HCEC 1CT (cell line): ENCODE results near the gene SVOP.
"Not testable (repeated sequence)": the region's sequence is repeated elsewhere in the genome, so short reads cannot be mapped to it uniquely, and the experiment has no call there.

ENCODE experiments used
- DNase-seq: peaks from one replicate; pipeline ENCODE4 v3.0.0-alpha.2; 2017

Gene SVOP

GRCh38 chr12:109029411-109029810 lies 8.5 kb upstream of the SVOP start:
- no peak for DNase-seq

GRCh38 chr12:109028624-109029023 lies 7.8 kb upstream of the SVOP start:
- DNase-seq: peak; percentile 42

DNA sequence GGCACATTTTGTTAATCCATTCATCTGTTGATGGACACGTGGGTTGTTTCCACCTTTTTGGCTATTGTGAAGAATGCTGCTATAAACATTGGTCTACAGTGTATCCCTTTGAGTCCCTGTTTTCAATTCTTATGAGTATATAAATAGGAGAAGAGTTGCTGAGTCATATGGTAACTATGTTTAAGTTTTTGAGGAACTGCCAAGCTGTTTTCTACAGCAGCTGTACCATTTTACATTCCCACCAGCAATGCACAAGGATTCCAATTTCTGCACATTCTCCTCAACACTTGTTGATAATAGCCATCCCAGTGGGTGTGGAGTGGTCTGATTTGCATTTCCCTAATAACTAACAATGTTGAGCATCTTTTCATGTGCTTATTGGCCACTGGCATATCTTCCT lies 6.9 kb upstream of the SVOP start:
- DNase-seq: peak; percentile 67

GRCh38 chr12:109020146-109020795 lies 597 bp downstream of the SVOP start:
- DNase-seq: no peak

- DNase-seq: no peak
These were observed 2.6 kb downstream of the SVOP start for GRCh38 chr12:109018296-109018695.

- no peak for DNase-seq
These were observed 3.9 kb downstream of the SVOP start for GRCh38 chr12:109016978-109017377.

GRCh38 chr12:109016016-109016415 lies 4.9 kb downstream of the SVOP start:
- no peak for DNase-seq

- DNase-seq: no peak
These were observed 5.7 kb downstream of the SVOP start for GRCh38 chr12:109014984-109015765.

DNA sequence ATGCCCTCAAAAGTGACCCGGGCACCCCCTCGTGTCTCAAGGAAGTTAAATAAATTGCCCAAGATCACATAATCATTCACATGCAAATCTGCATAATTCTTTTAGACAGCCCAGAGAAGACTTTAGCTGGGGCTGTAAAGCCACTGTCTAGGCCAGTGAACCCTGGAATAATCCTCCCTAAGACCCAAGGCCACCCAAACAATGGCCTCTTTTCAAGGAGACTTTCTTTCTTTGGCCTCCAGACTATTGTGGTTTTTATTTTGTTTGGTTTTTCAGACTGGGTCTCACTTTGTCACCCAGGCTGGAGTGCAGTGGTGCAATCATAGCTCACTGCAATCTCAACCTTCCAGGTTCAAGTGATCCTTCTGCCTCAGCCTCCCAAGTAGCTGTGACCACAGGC lies 10.6 kb downstream of the SVOP start:
- no peak for DNase-seq

DNA sequence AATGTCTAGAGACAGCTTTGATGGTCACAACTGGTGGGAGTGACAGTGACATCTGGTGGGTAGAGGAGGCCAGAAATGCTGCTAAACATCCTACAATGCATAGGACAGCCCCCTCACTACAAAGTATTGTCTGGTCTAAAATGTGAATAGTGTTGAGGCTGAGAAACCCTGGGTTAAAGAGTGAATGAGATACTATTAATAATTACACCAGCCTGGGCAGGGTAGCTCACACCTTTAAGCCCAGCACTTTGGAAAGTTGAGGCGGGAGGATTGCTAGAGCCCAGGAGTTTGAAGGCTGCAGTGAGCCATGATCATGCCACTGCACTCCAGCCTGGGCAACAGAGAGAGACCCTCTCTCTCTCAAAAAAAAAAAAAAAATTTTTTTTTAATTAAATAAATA lies 11.1 kb downstream of the SVOP start:
- DNase-seq: no peak

DNA sequence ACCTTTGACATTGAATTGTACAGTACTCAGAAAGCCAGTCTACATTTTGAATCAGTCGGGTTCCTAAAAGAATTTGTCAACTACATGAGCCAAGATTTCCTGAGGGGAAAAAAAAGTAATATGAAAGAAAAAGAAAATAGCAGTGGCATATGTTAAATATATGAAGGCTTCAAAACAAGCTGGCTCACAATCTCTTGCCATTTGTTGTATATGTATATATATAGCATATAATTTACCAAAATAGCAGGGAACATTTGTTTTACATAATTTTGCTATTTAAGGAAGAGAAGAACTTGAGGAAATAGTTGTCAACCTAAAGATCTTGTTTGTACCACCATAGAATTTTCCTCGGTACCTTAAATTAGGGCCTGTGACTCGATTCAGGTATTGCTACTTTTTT lies 16.9 kb downstream of the SVOP start:
- DNase-seq: no peak

DNA sequence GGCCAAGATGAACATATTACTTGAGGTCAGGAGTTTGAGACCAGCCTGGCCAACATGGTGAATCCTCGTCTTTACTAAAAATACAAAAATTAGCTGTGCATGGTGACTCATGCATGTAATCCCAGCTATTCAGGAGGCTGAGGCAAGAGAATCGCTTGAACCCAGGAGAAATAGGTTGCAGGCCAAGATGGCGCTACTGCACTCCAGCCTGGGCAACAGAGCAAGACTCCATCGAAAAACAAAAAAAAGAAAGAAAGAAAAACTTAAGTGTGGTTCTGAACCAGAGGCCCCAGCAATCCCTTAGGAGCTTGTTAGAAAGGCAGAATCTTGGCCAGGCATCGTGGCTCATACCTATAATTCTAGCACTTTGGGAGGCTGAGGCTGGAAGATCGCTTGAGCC lies 24.5 kb downstream of the SVOP start:
- DNase-seq: no peak

DNA sequence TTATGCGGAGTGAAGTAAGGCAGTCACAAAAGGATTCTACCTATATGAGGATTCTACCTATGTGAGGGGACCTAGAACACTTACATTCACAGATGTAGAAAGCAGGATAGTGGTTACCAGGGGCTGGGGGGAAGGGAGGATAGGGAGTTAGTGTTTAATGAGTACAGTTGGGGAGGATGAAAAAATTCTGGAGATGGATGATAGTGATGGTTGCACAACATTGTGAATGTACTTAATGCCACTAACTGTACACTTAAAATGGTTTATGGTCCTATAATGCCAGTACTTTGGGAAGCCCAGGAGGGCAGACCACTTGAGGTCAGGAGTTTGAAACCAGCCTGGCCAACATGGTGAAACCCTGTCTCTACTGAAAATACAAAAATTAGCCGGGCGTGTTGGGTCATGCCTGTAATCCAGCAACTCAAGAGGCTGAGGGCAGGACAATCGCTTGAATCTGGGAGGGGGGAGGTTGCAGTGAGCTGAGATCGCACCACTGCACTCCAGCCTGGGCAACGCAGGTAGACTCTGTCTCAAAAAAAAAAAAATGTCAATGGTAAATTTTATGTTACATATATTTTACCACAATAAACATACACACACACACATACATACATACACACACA lies 25.4 kb downstream of the SVOP start:
- DNase-seq: no peak

GRCh38 chr12:108990103-108990502 lies 30.8 kb downstream of the SVOP start:
- DNase-seq: not testable (repeated sequence)

DNA sequence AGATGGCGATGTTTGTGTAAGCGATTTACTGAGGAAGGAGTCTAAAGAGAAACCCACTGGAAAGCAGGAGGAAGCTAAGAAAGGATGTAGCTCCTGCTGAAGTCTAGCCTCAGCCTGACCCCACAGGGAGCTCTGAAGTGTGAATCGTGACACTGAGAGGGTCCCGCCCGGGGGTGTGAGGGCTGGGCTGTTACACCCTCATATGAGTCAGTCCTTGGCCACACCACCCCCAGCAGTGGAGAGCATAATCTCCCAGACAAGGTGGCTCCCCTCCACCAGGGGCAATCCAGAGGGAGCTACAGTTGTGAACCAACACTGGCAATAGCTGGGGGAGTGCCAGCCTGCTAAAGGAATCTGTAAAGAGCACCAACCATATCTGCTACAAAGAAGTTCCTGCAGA lies 31.5 kb downstream of the SVOP start:
- DNase-seq: no peak

GRCh38 chr12:108985750-108986149 lies 35.1 kb downstream of the SVOP start:
- DNase-seq: no peak

GRCh38 chr12:108983227-108983626 lies 37.6 kb downstream of the SVOP start:
- no peak for DNase-seq

DNA sequence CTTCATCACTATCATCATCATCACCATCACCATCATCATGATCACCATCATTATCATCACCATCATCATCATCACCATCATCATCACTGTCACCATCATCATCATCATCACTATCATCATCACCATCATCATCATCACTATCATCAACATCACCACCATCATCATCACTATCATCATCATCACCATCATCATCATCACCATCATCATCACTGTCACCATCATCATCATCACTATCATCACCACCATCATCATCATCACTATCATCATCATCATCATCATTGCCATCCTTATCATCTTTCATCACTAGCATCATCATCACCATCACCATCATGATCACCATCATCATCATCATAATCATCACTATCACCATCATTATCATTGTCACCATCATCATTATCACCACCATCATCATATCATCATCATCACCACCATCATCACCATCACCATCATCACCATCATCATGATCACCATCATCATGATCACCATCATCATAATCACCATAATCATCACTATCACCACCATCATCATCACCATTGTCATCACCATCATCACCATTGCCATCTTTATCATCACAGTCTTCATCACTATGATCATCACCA lies 38.1 kb downstream of the SVOP start:
- no peak for DNase-seq

DNA sequence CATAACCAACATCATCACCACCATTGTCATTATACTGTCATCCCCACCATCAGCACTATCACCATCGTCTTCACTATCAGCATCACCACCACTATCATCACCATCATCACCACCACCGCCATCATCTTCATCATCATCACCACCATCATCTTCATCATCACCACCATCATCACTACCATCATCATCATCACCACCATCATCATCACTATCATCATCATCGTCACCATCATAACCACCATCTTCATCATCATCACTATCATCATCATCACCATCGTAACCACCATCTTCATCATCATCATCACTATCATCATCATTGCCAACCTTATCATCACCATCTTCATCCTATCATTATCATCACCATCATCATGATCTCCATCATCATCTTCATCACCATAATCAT lies 39.0 kb downstream of the SVOP start:
- no peak for DNase-seq

GRCh38 chr12:108980831-108981618 lies 39.8 kb downstream of the SVOP start:
- DNase-seq: no peak

DNA sequence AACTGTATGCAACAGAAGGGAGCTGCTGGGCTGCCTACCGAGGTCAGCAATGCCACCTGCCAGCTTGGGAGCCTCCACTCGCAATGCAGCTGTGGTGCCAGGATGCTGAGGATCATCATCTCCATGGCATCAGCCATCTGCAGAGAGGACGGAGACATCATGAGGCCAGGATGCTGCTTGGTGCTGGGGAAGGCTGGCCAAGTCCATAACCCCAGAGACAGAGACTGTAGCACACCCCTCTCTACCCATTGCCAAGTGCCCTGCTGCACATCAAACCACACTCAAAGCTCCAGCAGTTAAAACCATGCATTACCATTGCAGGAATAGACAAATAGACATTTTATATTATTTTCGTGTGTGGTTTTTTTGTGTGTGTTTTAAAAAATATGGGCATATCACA lies 43.5 kb downstream of the SVOP start:
- no peak for DNase-seq

DNA sequence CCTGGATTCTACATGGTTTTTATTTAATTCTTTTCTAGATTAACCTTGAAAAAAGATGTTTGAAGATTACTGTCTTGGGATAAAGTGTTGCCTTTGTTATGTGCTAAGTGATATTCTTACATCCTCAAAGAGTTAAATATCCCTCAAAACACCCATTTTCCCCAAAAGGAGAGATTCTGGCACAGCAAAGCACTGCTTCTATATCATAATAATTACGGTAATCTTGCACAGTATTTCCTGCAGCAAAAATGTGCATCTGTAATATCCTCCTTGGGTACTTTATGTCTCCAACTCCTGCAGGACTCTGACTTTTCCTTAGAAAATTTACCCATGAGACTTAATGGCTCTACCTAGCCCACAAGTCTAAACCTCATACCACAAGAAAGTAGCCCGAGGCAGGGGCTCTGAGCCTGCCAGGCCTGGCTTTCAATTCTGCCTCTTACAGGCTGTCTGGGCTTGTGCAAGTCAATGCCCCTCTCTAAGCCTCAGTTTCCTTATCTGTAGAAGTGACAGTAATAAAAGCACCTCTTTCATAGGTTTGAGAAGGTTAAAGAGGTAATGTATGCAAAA lies 45.8 kb downstream of the SVOP start:
- no peak for DNase-seq
